Fibroblast of skin of right biceps (primary cell): ENCODE data around the gene MAGED1.
"Not testable (repeated sequence)": the region's sequence is repeated elsewhere in the genome, so short reads cannot be mapped to it uniquely, and the experiment has no call there.

Experiments used
- DNase-seq: peaks from one replicate; pipeline ENCODE4 v3.0.0-alpha.2; 2013

Gene MAGED1

DNA sequence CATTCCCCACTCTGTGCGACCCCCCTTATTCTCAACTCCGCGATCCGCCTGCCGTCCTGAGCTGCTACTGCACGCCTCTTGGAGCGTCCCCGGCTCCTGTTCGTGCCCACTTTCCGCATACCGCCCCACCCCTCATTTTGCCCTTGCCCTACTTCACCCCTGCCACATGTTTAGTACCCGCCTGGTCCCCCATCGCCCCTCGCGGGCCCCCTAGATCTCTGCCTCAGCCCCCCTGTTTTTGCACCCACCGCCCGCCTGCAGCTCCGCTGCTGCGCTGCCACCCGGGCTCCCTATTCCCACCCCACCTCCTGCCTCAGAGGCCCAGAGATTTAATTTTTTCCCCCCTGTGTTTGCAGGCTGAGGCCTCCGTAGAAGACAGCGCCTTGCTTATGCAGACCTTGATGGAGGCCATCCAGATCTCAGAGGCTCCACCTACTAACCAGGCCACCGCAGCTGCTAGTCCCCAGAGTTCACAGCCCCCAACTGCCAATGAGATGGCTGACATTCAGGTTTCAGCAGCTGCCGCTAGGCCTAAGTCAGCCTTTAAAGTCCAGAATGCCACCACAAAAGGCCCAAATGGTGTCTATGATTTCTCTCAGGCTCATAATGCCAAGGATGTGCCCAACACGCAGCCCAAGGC, 1.4 kb downstream of the MAGED1 start:
- peak; percentile 44 for DNase-seq

- no peak for DNase-seq
These were observed 3.2 kb downstream of the MAGED1 start for GRCh38 chrX:51896626-51897025.

GRCh38 chrX:51899741-51900140, 6.3 kb downstream of the MAGED1 start:
- peak; percentile 65 for DNase-seq

GRCh38 chrX:51902510-51903050, 9.2 kb downstream of the MAGED1 start:
- no peak for DNase-seq

- DNase-seq = not testable (repeated sequence)
These were observed 11.7 kb downstream of the MAGED1 start for GRCh38 chrX:51905152-51905551.

DNA sequence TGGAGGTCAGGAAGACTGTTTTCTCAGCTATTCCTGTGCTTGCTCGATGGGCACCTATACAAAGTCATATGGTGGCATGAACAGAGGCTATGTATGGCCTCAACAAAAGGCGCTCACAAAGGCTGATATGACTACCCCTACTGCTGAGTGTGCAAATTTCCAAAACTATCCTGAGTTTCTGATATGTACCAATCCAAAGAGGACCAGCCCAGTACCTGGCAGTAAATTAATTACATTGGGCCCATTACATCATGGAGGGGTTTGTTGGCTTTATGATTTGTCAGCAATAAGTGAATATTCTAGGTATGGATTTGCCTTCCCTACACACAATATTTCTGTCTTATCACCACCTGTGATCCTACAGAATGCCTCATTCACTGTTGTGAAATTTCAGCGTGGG, 12.3 kb downstream of the MAGED1 start:
- DNase-seq = no peak

DNA sequence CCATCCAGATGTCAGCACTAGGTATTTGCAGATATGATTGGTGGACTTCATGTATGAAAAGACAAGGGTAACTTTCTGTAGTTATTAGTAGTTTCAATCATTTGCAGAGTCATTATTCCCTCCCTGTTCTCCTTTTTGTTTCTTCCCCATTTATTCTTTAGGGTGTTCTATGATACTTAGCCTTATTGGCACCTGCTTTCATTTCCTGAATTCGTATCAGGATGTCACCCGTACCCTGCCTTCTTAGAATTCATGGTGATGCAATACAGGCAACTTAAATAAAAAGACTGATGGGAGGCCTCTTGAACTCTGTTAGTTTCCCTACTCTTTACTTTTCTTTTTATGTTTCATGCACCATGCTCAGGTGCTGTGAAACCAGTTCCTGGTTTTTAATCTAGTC, 24.2 kb downstream of the MAGED1 start:
- no peak for DNase-seq

DNA sequence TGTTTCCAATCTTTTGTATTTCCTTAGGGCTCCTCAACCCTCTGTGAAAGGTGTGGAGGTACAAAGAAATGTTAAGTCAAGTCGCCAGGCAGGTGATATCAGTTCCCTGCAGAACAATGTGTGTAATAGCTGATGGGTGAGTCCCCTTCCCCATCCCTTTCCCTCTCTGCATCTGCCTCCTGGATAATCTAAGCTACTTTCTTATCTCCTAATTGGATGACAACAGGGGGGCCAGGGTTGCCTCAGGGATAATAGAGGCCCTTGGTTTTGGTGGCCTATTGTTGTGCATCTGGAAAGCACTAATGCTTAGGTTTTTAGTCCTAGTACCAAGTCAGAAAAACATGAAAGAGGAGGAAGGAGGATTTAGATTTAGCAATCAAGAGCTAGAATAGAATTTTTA, 29.1 kb downstream of the MAGED1 start:
- DNase-seq = no peak

GRCh38 chrX:51931566-51932150, 38.2 kb downstream of the MAGED1 start:
- DNase-seq = no peak
